Caco-2 (cell line): ENCODE results near the gene MYLK4. TPM values are rescaled to one million over a fixed set of nuclear protein-coding genes. Genes with fewer than 3 reads are reported as not detected.

Experiments used
- BruUV-seq: library from RNA; stranded (reverse); fragments of 400-500 nt; replicated peaks from 2 replicates; lab custom pipeline; 2021; lab: Mats Ljungman, UMichigan
- CTCF ChIA-PET: fragments of 300-600 bp; sonication (Branson Sonifier 250); formaldehyde crosslinking; loops from one replicate; lab custom pipeline; 2022; ENCODE audit warnings: antibody characterized with exemption; lab: Charles Lee
- POLR2A ChIA-PET: fragments of 300-600 bp; sonication (Branson Sonifier 250); formaldehyde crosslinking; loops from one replicate; lab custom pipeline; 2022; ENCODE audit warnings: antibody characterized with exemption; lab: Charles Lee
- DNase-seq, 2 experiments: peaks; one replicate each; pipeline versions ENCODE4 v3.0.0 to v3.0.0-alpha.2; 2020 to 2022
- H3K27me3 ChIP-seq: replicated peaks from 2 replicates; pipeline ENCODE4 v1.6.0; 2011; ENCODE audit warnings: low read length; ENCODE audit not compliant: control insufficient read depth, insufficient read depth
- H3K36me3 ChIP-seq: 2 replicates; pipeline ENCODE4 v1.5.1; 2011; ENCODE audit warnings: low read length; ENCODE audit not compliant: control insufficient read depth, insufficient read depth
- H3K4me1 ChIP-seq: fragments of 250-450 bp; sonication (Bioruptor Pico); 2 replicates; pipeline ENCODE4 v1.5.1; 2020; ENCODE audit warnings: mild to moderate bottlenecking
- H3K4me3 ChIP-seq: 2 replicates; pipeline ENCODE4 v1.5.1; 2011; ENCODE audit warnings: low read depth, mild to moderate bottlenecking, control low read depth, low read length
- H3K9me3 ChIP-seq: fragments of 250-450 bp; sonication (Bioruptor Pico); 2 replicates; pipeline ENCODE4 v1.5.1; 2020; ENCODE audit warnings: mild to moderate bottlenecking, moderate library complexity
- H3K27ac Mint-ChIP-seq: one replicate; pipeline ENCODE4 v1.8.0; 2022; ENCODE audit warnings: mixed read lengths; ENCODE audit not compliant: unreplicated experiment
- H3K27me3 Mint-ChIP-seq: one replicate; pipeline ENCODE4 v1.8.0; 2022; ENCODE audit warnings: mixed read lengths; ENCODE audit not compliant: insufficient read depth, unreplicated experiment
- H3K36me3 Mint-ChIP-seq: one replicate; pipeline ENCODE4 v1.8.0; 2022; ENCODE audit warnings: mild to moderate bottlenecking, mixed read lengths; ENCODE audit not compliant: insufficient read depth, unreplicated experiment
- H3K4me1 Mint-ChIP-seq: one replicate; pipeline ENCODE4 v1.8.0; 2022; ENCODE audit warnings: low read depth, mixed read lengths; ENCODE audit not compliant: unreplicated experiment
- H3K4me3 Mint-ChIP-seq: one replicate; pipeline ENCODE4 v1.8.0; 2022; ENCODE audit warnings: mild to moderate bottlenecking, moderate library complexity, mixed read lengths; ENCODE audit not compliant: unreplicated experiment
- H3K9me3 Mint-ChIP-seq: one replicate; pipeline ENCODE4 v1.8.0; 2022; ENCODE audit warnings: mixed read lengths; ENCODE audit not compliant: unreplicated experiment
- CTCF ChIP-seq, 2 experiments: fragments of 200-600 bp in 1 of 2; IDR thresholded peaks; 1 replicate in 1 of 2; 2 replicates in 1 of 2; pipeline versions ENCODE4 v1.5.1 to v1.8.0; 2011 to 2022; ENCODE audit warnings: antibody characterized with exemption in 1 of 2, control low read depth in 1 of 2, inconsistent platforms in 1 of 2, low read depth in 1 of 2, low read length in 1 of 2, mild to moderate bottlenecking in 1 of 2, moderate library complexity in 1 of 2; ENCODE audit not compliant: insufficient read depth in 1 of 2, severe bottlenecking in 1 of 2, unreplicated experiment in 1 of 2
- intact Hi-C: fragments of 100-400 bp; cut with micrococcal nuclease; formaldehyde crosslinking; loops from one replicate; pipeline ENCODE4 v1.10.0; 2022; ENCODE audit not compliant: unreplicated experiment
- total RNA-seq: library from RNA; stranded (reverse); gene quantifications from 2 replicates; pipeline ENCODE4 v1.2.3, GENCODE V29; 2022

Gene MYLK4
- total RNA-seq, 1 experiment from 2014 or later, result 0.75 TPM

DNA sequence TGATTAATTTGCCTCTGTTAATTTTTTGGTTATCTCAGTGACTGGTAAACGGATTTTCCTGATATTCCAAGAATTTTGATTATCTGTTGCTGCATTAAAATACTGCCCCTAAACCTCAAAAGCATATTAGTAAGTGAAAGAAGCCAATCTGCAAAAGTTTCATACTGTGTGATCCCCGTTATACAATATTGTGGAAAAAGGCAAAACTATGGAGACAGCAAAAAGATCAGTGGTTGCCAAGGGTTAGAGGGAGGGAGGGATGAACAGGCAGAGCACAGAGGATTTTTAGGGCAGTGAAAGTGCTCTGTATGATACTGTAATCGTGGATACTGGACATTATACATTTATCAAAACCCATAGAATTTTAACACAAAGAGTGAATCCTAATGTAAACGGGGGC is 133.0 kb downstream of the MYLK4 start:
- Histone ChIP-seq H3K9me3 (no peaks in the 10 kb centered on the region), H3K4me1 (no peaks in the 10 kb centered on the region), H3K36me3 (no peaks in the 10 kb centered on the region), H3K4me3 (no peak overlapping the region), H3K27me3 (no peaks in the 10 kb centered on the region)
- DNase-seq, result no peak
- ChIA-PET CTCF (interaction anchor here (0.5 kb wide), 1 partner anchor 169 kb away, joined by 4 read pairs; no protein-coding TSS in a partner anchor), POLR2A (no interaction called here)
- no peaks in the 10 kb centered on the region for H3K4me1 Mint-ChIP-seq
- TF ChIP-seq CTCF (IDR thresholded peaks at IDR 0.05; ENCODE audit: insufficient read depth in 1 of 2, low read depth in 1 of 2, low read length in 1 of 2, severe bottlenecking in 1 of 2, unreplicated experiment in 1 of 2), result no peak
- intact Hi-C loops, result no loop called here
- no peak overlapping the region for H3K4me3 Mint-ChIP-seq
- BruUV-seq, result no TSS peak
- no peaks in the 10 kb centered on the region for H3K27me3 Mint-ChIP-seq
- no peaks in the 10 kb centered on the region for H3K36me3 Mint-ChIP-seq
- no peak overlapping the region for H3K27ac Mint-ChIP-seq
- no peaks in the 10 kb centered on the region for H3K9me3 Mint-ChIP-seq

DNA sequence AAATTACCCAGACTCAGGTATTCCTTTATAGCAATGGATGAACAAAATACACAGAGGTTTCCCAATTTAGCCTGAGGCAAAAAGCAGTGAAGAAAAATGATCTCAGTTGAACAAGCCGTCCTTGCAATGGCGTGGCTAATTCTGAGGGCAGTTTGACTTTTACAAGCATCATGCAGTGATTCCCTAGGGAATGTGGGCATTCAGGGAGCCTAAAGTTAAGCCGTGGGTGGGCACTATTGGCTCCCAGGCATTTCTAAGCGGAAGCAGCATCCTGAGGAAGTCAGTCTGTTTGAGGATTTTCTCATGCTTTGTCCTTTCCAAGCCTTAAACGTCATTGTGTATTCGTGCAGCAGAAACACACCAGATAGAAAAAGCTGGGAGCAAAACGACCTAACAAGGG is 133.9 kb downstream of the MYLK4 start:
- Histone ChIP-seq H3K27me3 (no peaks in the 10 kb centered on the region), H3K4me3 (no peak overlapping the region), H3K9me3 (no peaks in the 10 kb centered on the region), H3K4me1 (no peaks in the 10 kb centered on the region), H3K36me3 (no peaks in the 10 kb centered on the region)
- POLR2A ChIA-PET, result no interaction called here
- Mint-ChIP-seq H3K4me3 (no peak overlapping the region), H3K4me1 (no peaks in the 10 kb centered on the region), H3K27me3 (no peaks in the 10 kb centered on the region), H3K27ac (no peak overlapping the region), H3K9me3 (no peaks in the 10 kb centered on the region), H3K36me3 (no peaks in the 10 kb centered on the region)
- no peak for TF ChIP-seq CTCF (IDR thresholded peaks at IDR 0.05; ENCODE audit: insufficient read depth in 1 of 2, low read depth in 1 of 2, low read length in 1 of 2, severe bottlenecking in 1 of 2, unreplicated experiment in 1 of 2)
- BruUV-seq, result no TSS peak
- intact Hi-C loops, result no loop called here
- CTCF ChIA-PET, result no interaction called here
- no peak for DNase-seq

GRCh38 chr6:2615251-2615650 is 135.5 kb downstream of the MYLK4 start:
- H3K9me3 Mint-ChIP-seq, result no peaks in the 10 kb centered on the region
- Histone ChIP-seq H3K4me3 (no peak overlapping the region), H3K27me3 (no peaks in the 10 kb centered on the region), H3K36me3 (no peaks in the 10 kb centered on the region), H3K9me3 (no peaks in the 10 kb centered on the region), H3K4me1 (no peaks in the 10 kb centered on the region)
- no peak overlapping the region for H3K4me3 Mint-ChIP-seq
- H3K27me3 Mint-ChIP-seq, result no peaks in the 10 kb centered on the region
- no peak overlapping the region for H3K27ac Mint-ChIP-seq
- no peak for DNase-seq
- ChIA-PET POLR2A (no interaction called here), CTCF (no interaction called here)
- no peaks in the 10 kb centered on the region for H3K36me3 Mint-ChIP-seq
- no peak for TF ChIP-seq CTCF (IDR thresholded peaks at IDR 0.05; ENCODE audit: insufficient read depth in 1 of 2, low read depth in 1 of 2, low read length in 1 of 2, severe bottlenecking in 1 of 2, unreplicated experiment in 1 of 2)
- intact Hi-C loops, result no loop called here
- H3K4me1 Mint-ChIP-seq, result no peaks in the 10 kb centered on the region
- no TSS peak for BruUV-seq
